HepG2 (cell line): Measurements from ENCODE around the gene TSPAN17. TPM values are rescaled to one million over a fixed set of nuclear protein-coding genes. Genes with fewer than 3 reads are reported as not detected.

ENCODE experiments used
- ATAC-seq: fragments of 200-7000 bp; cut with Tn5 transposase; 3 replicates; pipeline ENCODE4 v1.9.1; 2020; ENCODE audit warnings: mild to moderate bottlenecking, moderate library complexity
- BruUV-seq: library from RNA; stranded (reverse); fragments of 400-500 nt; replicated peaks from 2 replicates; lab custom pipeline; 2021; lab: Mats Ljungman, UMichigan
- CTCF ChIA-PET: fragments of 300-600 bp; formaldehyde crosslinking; extraction: SDS; loops from one replicate; lab custom pipeline; 2021; ENCODE audit warnings: low total read pairs, inconsistent platforms, low intra/inter-chr PET ratio; lab: Yijun Ruan, JAX
- POLR2A ChIA-PET: fragments of 350-600 bp; sonication (Branson Sonifier 250); formaldehyde crosslinking; loops from one replicate; lab custom pipeline; 2020; ENCODE audit warnings: antibody characterized with exemption, inconsistent platforms; lab: Yijun Ruan, JAX
- DNase-seq: peaks from one replicate; pipeline ENCODE4 v3.0.0-alpha.2; 2015; ENCODE audit warnings: low spot score
- FAIRE-seq: peaks from 3 replicates; lab custom pipeline; 2011; peaks lifted over from hg19 to GRCh38; lab: Jason Lieb, UNC
- H2AFZ ChIP-seq: one replicate; pipeline ENCODE4 v1.6.1; 2011; ENCODE audit warnings: low read length, inconsistent platforms
- H3K27ac ChIP-seq: fragments of 300-600 bp; 3 replicates; pipeline ENCODE4 v1.8.0; 2011; ENCODE audit warnings: mixed run types, mild to moderate bottlenecking, mixed read lengths, low read length, inconsistent platforms; ENCODE audit not compliant: insufficient read depth; ENCODE audit errors: extremely low read length
- H3K27me3 ChIP-seq, 2 experiments: fragments of 200-600 bp in 1 of 2; 2 replicates in 1 of 2; 3 replicates in 1 of 2; pipeline versions ENCODE4 v1.6.0 to v1.8.0; 2011; ENCODE audit warnings: low read length in 2 of 2, mild to moderate bottlenecking in 2 of 2, moderate library complexity in 2 of 2, inconsistent platforms in 1 of 2; ENCODE audit not compliant: insufficient read depth in 2 of 2, control insufficient read depth in 1 of 2
- H3K36me3 ChIP-seq, 2 experiments: fragments of 200-600 bp in 1 of 2; replicated peaks in 1 of 2; 2 replicates in 1 of 2; 3 replicates in 1 of 2; pipeline versions ENCODE4 v1.5.1 to v1.8.0; 2011; ENCODE audit warnings: low read length in 2 of 2, inconsistent platforms in 1 of 2; ENCODE audit not compliant: insufficient read depth in 2 of 2, control insufficient read depth in 1 of 2
- H3K4me1 ChIP-seq: 2 replicates; pipeline ENCODE4 v1.5.1; 2012; ENCODE audit warnings: low read length, inconsistent platforms; ENCODE audit not compliant: insufficient read depth
- H3K4me2 ChIP-seq: 2 replicates; pipeline ENCODE4 v1.6.0; 2011; ENCODE audit warnings: low read depth, low read length, inconsistent platforms
- H3K4me3 ChIP-seq, 3 experiments: fragments of 200-600 bp in 1 of 3; sonication (generic), shearing (Covaris generic) in 1 of 3; replicated peaks in 1 of 3; 2 replicates each; pipeline ENCODE4 v1.5.1; 2011 to 2016; ENCODE audit warnings: low read length in 3 of 3, inconsistent platforms in 2 of 3, low read depth in 2 of 3, mild to moderate bottlenecking in 2 of 3, control low read depth in 1 of 3, mixed read lengths in 1 of 3; ENCODE audit not compliant: insufficient read depth in 1 of 3
- H3K79me2 ChIP-seq: one replicate; pipeline ENCODE4 v1.6.1; 2011; ENCODE audit warnings: low read length, inconsistent platforms; ENCODE audit not compliant: insufficient read depth
- H3K9ac ChIP-seq: 2 replicates; pipeline ENCODE4 v1.6.0; 2011; ENCODE audit warnings: mild to moderate bottlenecking, low read depth, low read length, inconsistent platforms; ENCODE audit not compliant: insufficient read depth
- H3K9me3 ChIP-seq: 2 replicates; pipeline ENCODE4 v1.5.1; 2012; ENCODE audit warnings: mild to moderate bottlenecking, low read length
- H4K20me1 ChIP-seq: 2 replicates; pipeline ENCODE4 v1.6.0; 2011; ENCODE audit warnings: inconsistent platforms, mild to moderate bottlenecking, low read length, moderate library complexity; ENCODE audit not compliant: insufficient read depth
- ETV6 ChIP-seq: sonication (generic); formaldehyde crosslinking; conservative IDR thresholded peaks from 2 replicates; pipeline ENCODE4 v1.4.0; 2020; ENCODE audit warnings: missing genetic modification reagents
- NCOA1 ChIP-seq: sonication (generic); formaldehyde crosslinking; IDR thresholded peaks from 2 replicates; pipeline ENCODE4 v1.9.0; 2021; ENCODE audit warnings: missing genetic modification reagents
- POGZ ChIP-seq: sonication (generic); formaldehyde crosslinking; IDR thresholded peaks from 2 replicates; pipeline ENCODE4 v1.4.0; 2020; ENCODE audit warnings: mild to moderate bottlenecking, missing genetic modification reagents
- RFX3 ChIP-seq: IDR thresholded peaks from 2 replicates; pipeline ENCODE4 v1.6.1; 2016; ENCODE audit warnings: missing biosample characterization, missing genetic modification reagents
- SIX1 ChIP-seq: sonication (generic); formaldehyde crosslinking; IDR thresholded peaks from 2 replicates; pipeline ENCODE4 v1.4.0; 2020; ENCODE audit warnings: missing genetic modification reagents, borderline replicate concordance
- ZBTB2 ChIP-seq: sonication (generic); formaldehyde crosslinking; IDR thresholded peaks from 2 replicates; pipeline ENCODE4 v1.8.0; 2022; ENCODE audit warnings: low read depth, missing genetic modification reagents
- ZBTB25 ChIP-seq: IDR thresholded peaks from 2 replicates; pipeline ENCODE4 v1.6.1; 2018; ENCODE audit warnings: missing genetic modification reagents
- ZNF550 ChIP-seq: sonication (generic); formaldehyde crosslinking; IDR thresholded peaks from 2 replicates; pipeline ENCODE4 v1.4.0; 2020; ENCODE audit warnings: mild to moderate bottlenecking, missing genetic modification reagents, borderline replicate concordance
- ZNF660 ChIP-seq: sonication (generic); formaldehyde crosslinking; IDR thresholded peaks from 2 replicates; pipeline ENCODE4 v1.5.1; 2020; ENCODE audit warnings: mild to moderate bottlenecking, low read depth, missing genetic modification reagents, borderline replicate concordance
- ZNF670 ChIP-seq: sonication (generic); formaldehyde crosslinking; IDR thresholded peaks from 2 replicates; pipeline ENCODE4 v1.8.0; 2022; ENCODE audit warnings: mild to moderate bottlenecking, missing genetic modification reagents, borderline replicate concordance
- ZNF746 ChIP-seq: sonication (generic); formaldehyde crosslinking; IDR thresholded peaks from 2 replicates; pipeline ENCODE4 v1.8.0; 2022; ENCODE audit warnings: mild to moderate bottlenecking, missing genetic modification reagents
- ZSCAN29 ChIP-seq: sonication (generic); formaldehyde crosslinking; conservative IDR thresholded peaks from 2 replicates; pipeline ENCODE4 v1.4.0; 2020; ENCODE audit warnings: mild to moderate bottlenecking, missing genetic modification reagents
- WGBS: methylation state at CpG from one replicate; pipeline ENCODE4 v1.1.6; 2017; ENCODE audit warnings: low lambda C conversion rate; 5-methylcytosine and 5-hydroxymethylcytosine counted together
- in situ Hi-C: cut with HindIII; loops from 2 replicates; pipeline ENCODE4 v1.10.0; 2017; ENCODE audit warnings: low pct_unique_long_range_greater_than_20kb; ENCODE audit not compliant: extremely low pct_ligation_motif_present
- intact Hi-C: fragments of 100-400 bp; cut with micrococcal nuclease; formaldehyde crosslinking; loops from one replicate; pipeline ENCODE4 v1.10.0; 2022; ENCODE audit not compliant: unreplicated experiment
- polyA plus RNA-seq, 8 experiments: library from polyadenylated mRNA; depleted of rRNA in 3 of 8; stranded (reverse) in 7 of 8; unstranded in 1 of 8; fragments of >200 nt; fragmentation: Illumina TruSeq in 4 of 8; extraction: Trizol in 4 of 8; gene quantifications; 2 replicates each; pipeline versions ENCODE4 v1.2.1 to v1.2.3, GENCODE V29; 2011 to 2016; ENCODE audit warnings: low read depth in 4 of 8, missing spikeins in 1 of 8, mixed read lengths in 1 of 8; ENCODE audit not compliant: insufficient read depth in 1 of 8
- total RNA-seq, 5 experiments: library from RNA; depleted of rRNA; stranded (reverse); fragments of >200 nt; fragmentation: Illumina TruSeq; extraction: Trizol; gene quantifications; 2 replicates each; pipeline ENCODE4 v1.2.3, GENCODE V29; 2016; ENCODE audit warnings: low read depth in 1 of 5
- TF ChIP-seq, protein P1 (sequence below): sonication (generic); formaldehyde crosslinking; IDR thresholded peaks from 2 replicates; pipeline ENCODE4 v1.8.0; 2022; ENCODE audit warnings: mild to moderate bottlenecking, missing genetic modification reagents, moderate library complexity

TSPAN17 gene
- total and polyA plus RNA-seq, 2 of the 13 experiments (the other 11 are each of a cell fraction or from before 2014, with no cell fraction given), result 11.5 to 15.0 TPM

DNA sequence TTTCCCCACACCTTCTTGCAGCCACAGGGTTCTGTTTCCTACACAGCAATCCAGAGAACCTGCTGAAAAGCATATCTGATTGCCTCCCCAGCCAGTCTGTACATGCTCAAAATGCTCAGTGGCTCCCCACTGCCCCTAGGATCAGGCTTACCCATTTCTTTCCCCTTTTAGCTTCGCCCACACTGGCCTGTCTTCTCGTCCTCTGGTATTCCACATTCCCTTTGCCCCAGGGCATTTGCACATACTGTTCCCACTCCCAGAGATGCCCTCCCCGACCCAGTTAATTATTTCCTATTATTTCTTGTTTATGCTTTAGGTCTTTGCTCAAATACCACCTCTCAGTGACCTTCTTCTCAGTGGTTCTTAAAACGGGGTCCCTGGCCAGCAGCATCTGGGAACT, 6.7 kb upstream of the TSPAN17 start:
- CTCF ChIA-PET, result no interaction called here
- POLR2A ChIA-PET, result no interaction called here
- in situ Hi-C loops (no loop called here), intact Hi-C loops (no loop called here)
- H3K79me2 ChIP-seq, result no peaks in the 10 kb centered on the region
- no peaks in the 10 kb centered on the region for H3K9me3 ChIP-seq
- no peak overlapping the region for H3K4me3 ChIP-seq
- H3K27me3 ChIP-seq, result peaks cover 13 to 65% of the 10 kb centered on the region in 2 experiments
- BruUV-seq, result no TSS peak
- TF ChIP-seq, protein P1, sequence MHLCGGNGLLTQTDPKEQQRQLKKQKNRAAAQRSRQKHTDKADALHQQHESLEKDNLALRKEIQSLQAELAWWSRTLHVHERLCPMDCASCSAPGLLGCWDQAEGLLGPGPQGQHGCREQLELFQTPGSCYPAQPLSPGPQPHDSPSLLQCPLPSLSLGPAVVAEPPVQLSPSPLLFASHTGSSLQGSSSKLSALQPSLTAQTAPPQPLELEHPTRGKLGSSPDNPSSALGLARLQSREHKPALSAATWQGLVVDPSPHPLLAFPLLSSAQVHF (CRISPR knock-in tag), result no peak
- no peak for TF ChIP-seq SIX1 (CRISPR knock-in tag)
- TF ChIP-seq ZNF660 (CRISPR knock-in tag), result no peak
- no peak for TF ChIP-seq ETV6 (CRISPR knock-in tag)
- TF ChIP-seq NCOA1 (CRISPR knock-in tag), result no peak
- no peak for FAIRE-seq
- H2AFZ ChIP-seq, result no peak overlapping the region
- no peak overlapping the region for H3K9ac ChIP-seq
- no peak overlapping the region for H3K4me2 ChIP-seq
- H3K27ac ChIP-seq, result no peak overlapping the region
- H3K4me1 ChIP-seq, result no peaks in the 10 kb centered on the region
- DNase-seq, result no peak
- no peaks in the 10 kb centered on the region for H4K20me1 ChIP-seq
- H3K36me3 ChIP-seq, result no peaks in the 10 kb centered on the region
- WGBS, result 3% methylated on average over 4 of the region's 4 CpGs
- ATAC-seq, result no peak

GRCh38 chr5:176642675-176643490, 4.4 kb upstream of the TSPAN17 start:
- no peak overlapping the region for H3K4me3 ChIP-seq
- no peaks in the 10 kb centered on the region for H4K20me1 ChIP-seq
- no peaks in the 10 kb centered on the region for H3K79me2 ChIP-seq
- no TSS peak for BruUV-seq
- CTCF ChIA-PET, result no interaction called here
- no peak overlapping the region for H3K27ac ChIP-seq
- H3K9ac ChIP-seq, result no peak overlapping the region
- TF ChIP-seq ZNF550, result no peak
- no peak for TF ChIP-seq ZSCAN29
- TF ChIP-seq RFX3 (CRISPR knock-in tag), result no peak
- no peak for TF ChIP-seq ZBTB25 (CRISPR knock-in tag)
- TF ChIP-seq ZBTB2 (CRISPR knock-in tag), result no peak
- no peak for TF ChIP-seq ZNF670 (CRISPR knock-in tag)
- TF ChIP-seq ZNF746 (CRISPR knock-in tag), result no peak
- TF ChIP-seq POGZ (CRISPR knock-in tag), result no peak
- no peaks in the 10 kb centered on the region for H3K9me3 ChIP-seq
- H3K4me2 ChIP-seq, result no peak overlapping the region
- H2AFZ ChIP-seq, result no peak overlapping the region
- FAIRE-seq (no peak), DNase-seq (no peak), ATAC-seq (no peak)
- WGBS, result 4% methylated on average over 5 of the region's 15 CpGs
- H3K36me3 ChIP-seq, result no peaks in the 10 kb centered on the region
- in situ Hi-C loops, result no loop called here
- H3K27me3 ChIP-seq, result peaks cover 13 to 51% of the 10 kb centered on the region in 2 experiments; a peak in 4 of 5 replicates
- peaks cover 10% of the 10 kb centered on the region for H3K4me1 ChIP-seq
- POLR2A ChIA-PET, result interaction anchor here (0.7 kb wide), 1 partner anchor 295 kb away, joined by 3 read pairs; no protein-coding TSS in a partner anchor
- intact Hi-C loops, result no loop called here
